Fibroblast of skin of left biceps (primary cell): ENCODE measurements around the gene PITPNM1.
"Not testable (repeated sequence)": the region's sequence is repeated elsewhere in the genome, so short reads cannot be mapped to it uniquely, and the experiment has no call there.

Source experiments
- DNase-seq, 2 experiments: peaks; one replicate each; pipeline ENCODE4 v3.0.0-alpha.2; 2013; ENCODE audit warnings: low read depth in 2 of 2

Gene PITPNM1

GRCh38 chr11:67523556-67524479, 18.7 kb upstream of the PITPNM1 start:
- DNase-seq, result no peak

- no peak for DNase-seq
These were observed 17.8 kb upstream of the PITPNM1 start, which contains the start of gene CABP2 for GRCh38 chr11:67522844-67523555. CABP2 (minus strand) TSS chr11:67523446; CDS start chr11:67523326, 120 bp downstream.

GRCh38 chr11:67522338-67522737, 17.2 kb upstream of the PITPNM1 start:
- no peak for DNase-seq

GRCh38 chr11:67521924-67522323, 16.8 kb upstream of the PITPNM1 start:
- DNase-seq, result no peak

GRCh38 chr11:67520856-67521824, 16.0 kb upstream of the PITPNM1 start:
- DNase-seq, result no peak

- no peak for DNase-seq
These were observed 14.6 kb upstream of the PITPNM1 start for GRCh38 chr11:67519726-67520125.

GRCh38 chr11:67517784-67518552, 12.8 kb upstream of the PITPNM1 start:
- no peak for DNase-seq

- DNase-seq, result no peak
These were observed 11.6 kb upstream of the PITPNM1 start for GRCh38 chr11:67516806-67517205.

- no peak for DNase-seq
These were observed 9.0 kb upstream of the PITPNM1 start for GRCh38 chr11:67514116-67514515.

- not testable (repeated sequence) for DNase-seq
These were observed 6.4 kb upstream of the PITPNM1 start for GRCh38 chr11:67511558-67511957.

- DNase-seq, result no peak
These were observed 4.8 kb upstream of the PITPNM1 start for GRCh38 chr11:67510023-67510345.

GRCh38 chr11:67508486-67509121, 3.4 kb upstream of the PITPNM1 start:
- DNase-seq, result peak; percentile 88 to 90

- peak; percentile 99 for DNase-seq
These were observed 2.8 kb upstream of the PITPNM1 start, which contains the start of gene CDK2AP2 for GRCh38 chr11:67507864-67508485. CDK2AP2 (minus strand) TSS chr11:67508162; CDS start chr11:67508082, 80 bp downstream.

- peak; percentile 15 to 18 for DNase-seq
These were observed 2.2 kb upstream of the PITPNM1 start for GRCh38 chr11:67507242-67507863.

- no peak for DNase-seq
These were observed 1.4 kb upstream of the PITPNM1 start for GRCh38 chr11:67506426-67507051.

- DNase-seq, result peak; percentile 28 to 34
These were observed 638 bp upstream of the PITPNM1 start for GRCh38 chr11:67505605-67506396.

GRCh38 chr11:67504005-67504949, 886 bp downstream of the PITPNM1 start:
- DNase-seq, result no peak
